B cell (primary cell): ENCODE data around the gene GJC3. TPM values are rescaled to one million over a fixed set of nuclear protein-coding genes. Genes with fewer than 3 reads are reported as not detected.

Source experiments
- ATAC-seq: fragments of 200-7000 bp; cut with Tn5 transposase; one replicate; pipeline ENCODE4 v1.10.0; 2021; ENCODE audit warnings: low read depth, mild to moderate bottlenecking, moderate number of reproducible peaks, moderate library complexity
- CTCF ChIA-PET: fragments of 350-600 bp; sonication (Branson Sonifier 250); formaldehyde crosslinking; loops from one replicate; lab custom pipeline; 2021; ENCODE audit warnings: antibody characterized with exemption, inconsistent platforms; lab: Charles Lee
- POLR2A ChIA-PET: fragments of 350-600 bp; sonication (Branson Sonifier 250); formaldehyde crosslinking; loops from one replicate; lab custom pipeline; 2021; ENCODE audit warnings: antibody characterized with exemption; lab: Charles Lee
- DNase-seq: peaks from one replicate; pipeline ENCODE4 v3.0.0; 2013
- H2AFZ ChIP-seq: 2 replicates; pipeline ENCODE4 v1.6.1; 2012; ENCODE audit warnings: mild to moderate bottlenecking, low read depth, low read length; ENCODE audit not compliant: insufficient read depth, poor library complexity, severe bottlenecking
- H3K27ac ChIP-seq, 2 donors: 1 replicate in 1 of 2; 2 replicates in 1 of 2; pipeline ENCODE4 v1.5.1; 2012 to 2013; ENCODE audit warnings: low read length in 2 of 2, mild to moderate bottlenecking in 2 of 2, moderate library complexity in 1 of 2
- H3K27me3 ChIP-seq, 4 experiments: fragments of 200-600 bp in 1 of 4; sonication (generic) in 1 of 4; replicated peaks in 1 of 4; 1 replicate in 2 of 4; 2 replicates in 2 of 4; pipeline versions ENCODE4 v1.6.1 to v1.7.0; 2013 to 2016; ENCODE audit warnings: low read length in 3 of 4, mild to moderate bottlenecking in 2 of 4, mixed read lengths in 1 of 4, moderate library complexity in 1 of 4; ENCODE audit not compliant: insufficient read depth in 4 of 4, control insufficient read depth in 3 of 4; ENCODE audit errors: control extremely low read depth in 1 of 4
- H3K36me3 ChIP-seq, 2 experiments: replicated peaks in 1 of 2; 1 replicate in 1 of 2; 2 replicates in 1 of 2; pipeline versions ENCODE4 v1.6.1 to v1.7.1; 2013; ENCODE audit warnings: low read length in 1 of 2; ENCODE audit not compliant: insufficient read depth in 2 of 2, control insufficient read depth in 1 of 2; ENCODE audit errors: control extremely low read depth in 1 of 2, extremely low read depth in 1 of 2
- H3K4me1 ChIP-seq, 2 donors: fragments of 200-600 bp in 1 of 2; sonication (generic) in 1 of 2; 1 replicate in 1 of 2; 2 replicates in 1 of 2; pipeline versions ENCODE4 v1.5.1 to v1.6.1; 2013 to 2017; ENCODE audit warnings: low read length in 2 of 2; ENCODE audit not compliant: control insufficient read depth in 2 of 2, insufficient read depth in 2 of 2
- H3K4me2 ChIP-seq: replicated peaks from 2 replicates; pipeline ENCODE3; 2012; ENCODE audit warnings: mild to moderate bottlenecking, low read depth, low read length; ENCODE audit not compliant: poor library complexity, severe bottlenecking
- H3K4me3 ChIP-seq, 5 experiments: fragments of 200-600 bp in 1 of 5; sonication (generic) in 1 of 5; 1 replicate in 3 of 5; 2 replicates in 2 of 5; pipeline versions ENCODE4 v1.5.1 to v1.7.0; 2011 to 2016; ENCODE audit warnings: low read length in 4 of 5, mild to moderate bottlenecking in 4 of 5, low read depth in 2 of 5, control low read depth in 1 of 5, moderate library complexity in 1 of 5; ENCODE audit not compliant: insufficient read depth in 1 of 5; ENCODE audit errors: control extremely low read depth in 1 of 5, extremely low read depth in 1 of 5
- H3K79me2 ChIP-seq: fragments of 200-600 bp; sonication (generic); one replicate; pipeline ENCODE4 v1.6.0; 2016; ENCODE audit warnings: low read length; ENCODE audit not compliant: control insufficient read depth, insufficient read depth
- H3K9ac ChIP-seq: fragments of 200-600 bp; sonication (generic); 2 replicates; pipeline ENCODE4 v1.6.1; 2017; ENCODE audit warnings: mild to moderate bottlenecking, low read length, moderate library complexity
- H3K9me3 ChIP-seq, 3 donors: one replicate each; pipeline versions ENCODE4 v1.6.1 to v1.7.1; 2013; ENCODE audit warnings: low read length in 2 of 3; ENCODE audit not compliant: control insufficient read depth in 2 of 3, insufficient read depth in 1 of 3; ENCODE audit errors: control extremely low read depth in 1 of 3
- H4K20me1 ChIP-seq: 2 replicates; pipeline ENCODE4 v1.6.0; 2012; ENCODE audit warnings: mild to moderate bottlenecking, low read length; ENCODE audit not compliant: insufficient read depth, control insufficient read depth, poor library complexity, severe bottlenecking
- H3K27ac Mint-ChIP-seq: one replicate; pipeline ENCODE4 v1.8.0; 2021; ENCODE audit warnings: mixed read lengths
- H3K27me3 Mint-ChIP-seq: one replicate; pipeline ENCODE4 v1.8.0; 2021; ENCODE audit warnings: mixed read lengths
- H3K4me1 Mint-ChIP-seq: one replicate; pipeline ENCODE4 v1.8.0; 2021; ENCODE audit warnings: mixed read lengths
- H3K4me3 Mint-ChIP-seq: one replicate; pipeline ENCODE4 v1.8.0; 2021; ENCODE audit warnings: mixed read lengths
- H3K9me3 Mint-ChIP-seq: one replicate; pipeline ENCODE4 v1.8.0; 2022; ENCODE audit warnings: mixed read lengths; ENCODE audit not compliant: insufficient read depth
- CTCF ChIP-seq: fragments of 200-600 bp; IDR thresholded peaks from one replicate; pipeline ENCODE4 v1.8.0; 2022; ENCODE audit warnings: antibody characterized with exemption, mild to moderate bottlenecking
- EZH2 ChIP-seq: IDR thresholded peaks from 2 replicates; pipeline ENCODE4 v1.6.1; 2012; ENCODE audit warnings: borderline replicate concordance, low read depth, mild to moderate bottlenecking, moderate library complexity, low read length; ENCODE audit not compliant: insufficient read depth, poor library complexity, severe bottlenecking
- WGBS: methylation state at CpG from one replicate; pipeline ENCODE4 v1.1.5; 2013; ENCODE audit warnings: missing lambda C conversion rate; ENCODE audit not compliant: insufficient coverage; 5-methylcytosine and 5-hydroxymethylcytosine counted together
- intact Hi-C: fragments of 100-400 bp; cut with micrococcal nuclease; formaldehyde crosslinking; loops from one replicate; pipeline ENCODE4 v1.10.0; 2022
- polyA plus RNA-seq: library from polyadenylated mRNA; depleted of rRNA; stranded (reverse); fragments of >200 nt; gene quantifications from 2 replicates; pipeline ENCODE4 v1.2.3, GENCODE V29; 2012
- total RNA-seq, 2 donors: library from RNA; stranded (reverse); fragments of 120-200 nt in 1 of 2; gene quantifications; 1 replicate in 1 of 2; 2 replicates in 1 of 2; pipeline versions ENCODE4 v1.2.3 to v1.2.4, GENCODE V29; 2013 to 2022

GJC3 gene
- total and polyA plus RNA-seq, 2 donors (not counting 1 experiment from before 2014, with no cell fraction given) = not detected

GRCh38 chr7:99929730-99930053 lies 272 bp upstream of the GJC3 start:
- H3K9me3 Mint-ChIP-seq = no peaks in the 10 kb centered on the region
- peaks cover 1% of the 10 kb centered on the region for H3K4me1 Mint-ChIP-seq
- Histone ChIP-seq H3K79me2 (no peaks in the 10 kb centered on the region), H4K20me1 (no peaks in the 10 kb centered on the region), H3K27me3 (peaks cover 0 to 54% (median 30%) of the 10 kb centered on the region in 4 experiments), H3K4me2 (peak overlapping the region; percentile 47), H3K36me3 (no peaks in the 10 kb centered on the region), H3K4me1 (peaks cover 6 to 12% of the 10 kb centered on the region in 2 donors), H3K9ac (no peak overlapping the region), H2AFZ (peak overlapping the region; percentile 56), H3K27ac (no peak overlapping the region), H3K4me3 (no peak overlapping the region), H3K9me3 (no peaks in the 10 kb centered on the region)
- H3K27ac Mint-ChIP-seq = no peak overlapping the region
- DNase-seq = no peak
- ATAC-seq = no peak
- H3K27me3 Mint-ChIP-seq = peaks cover 72% of the 10 kb centered on the region
- no CpG with 5 or more reads among the region's 2 CpGs for WGBS
- H3K4me3 Mint-ChIP-seq = peak overlapping the region; percentile 0
- intact Hi-C loops = no loop called here
- CTCF ChIA-PET = interaction anchor here (0.9 kb wide), 1 partner anchor 14 kb away, joined by 3 read pairs; no protein-coding TSS in a partner anchor
- TF ChIP-seq EZH2 = no peak
- TF ChIP-seq CTCF = no peak
- POLR2A ChIA-PET = no interaction called here

DNA sequence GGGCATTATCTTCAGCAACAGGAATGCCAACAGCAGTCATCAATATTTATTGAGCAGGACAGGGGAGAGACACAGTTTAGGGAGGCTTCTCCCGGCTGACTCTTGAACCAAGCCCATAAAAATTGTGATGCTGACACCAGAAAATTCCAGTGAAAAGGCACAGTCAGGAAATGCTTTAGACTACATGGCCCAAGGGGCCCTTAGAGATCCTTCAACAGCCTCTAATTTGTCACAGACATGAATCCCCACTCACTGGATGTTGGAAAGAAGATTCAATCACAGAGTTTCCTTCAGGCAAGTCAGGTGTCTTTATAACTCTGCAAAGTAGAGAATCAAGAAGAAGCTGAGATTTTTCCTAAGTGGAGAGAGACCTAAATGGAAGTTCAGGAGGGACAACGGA lies 1.2 kb downstream of the GJC3 start:
- intact Hi-C loops = no loop called here
- Histone ChIP-seq H3K9ac (no peak overlapping the region), H3K4me1 (peaks cover 6 to 12% of the 10 kb centered on the region in 2 donors), H4K20me1 (no peaks in the 10 kb centered on the region), H3K27me3 (peaks cover 0 to 40% (median 26%) of the 10 kb centered on the region in 4 experiments), H3K9me3 (no peaks in the 10 kb centered on the region), H3K27ac (no peak overlapping the region), H3K36me3 (no peaks in the 10 kb centered on the region), H3K4me3 (no peak overlapping the region), H3K79me2 (no peaks in the 10 kb centered on the region), H3K4me2 (no peak overlapping the region), H2AFZ (no peak overlapping the region)
- no peak for ATAC-seq
- ChIA-PET CTCF (no interaction called here), POLR2A (no interaction called here)
- H3K4me3 Mint-ChIP-seq = no peak overlapping the region
- TF ChIP-seq CTCF (no peak), EZH2 (no peak)
- 89% methylated on average over 2 of the region's 2 CpGs for WGBS
- no peak for DNase-seq
- H3K9me3 Mint-ChIP-seq = no peaks in the 10 kb centered on the region
- no peak overlapping the region for H3K27ac Mint-ChIP-seq
- peaks cover 1% of the 10 kb centered on the region for H3K4me1 Mint-ChIP-seq
- peaks cover 65% of the 10 kb centered on the region for H3K27me3 Mint-ChIP-seq
